Measurements from ENCODE around the gene SELE.

- TF ChIP-seq ARNTL (CRISPR knock-in tag; IDR thresholded peaks at IDR 0.05; ENCODE audit: borderline replicate concordance, low read depth) (no peak), ZFP30 (CRISPR knock-in tag; IDR thresholded peaks at IDR 0.05) (no peak), SNAI2 (CRISPR knock-in tag; IDR thresholded peaks at IDR 0.05) (no peak), CSDC2 (CRISPR knock-in tag; IDR thresholded peaks at IDR 0.05) (no peak), TSHZ2 (CRISPR knock-in tag; IDR thresholded peaks at IDR 0.05) (no peak), ESRRG (CRISPR knock-in tag; IDR thresholded peaks at IDR 0.05) (no peak), BACH2 (CRISPR knock-in tag; IDR thresholded peaks at IDR 0.05; ENCODE audit: borderline replicate concordance) (no peak), ZFP3 (CRISPR knock-in tag; IDR thresholded peaks at IDR 0.05) (no peak), CSRNP3 (CRISPR knock-in tag; IDR thresholded peaks at IDR 0.05) (no peak), PATZ1 (CRISPR knock-in tag; IDR thresholded peaks at IDR 0.05; ENCODE audit: borderline replicate concordance) (no peak), CREB5 (CRISPR knock-in tag; IDR thresholded peaks at IDR 0.05; ENCODE audit: low read depth) (no peak)
Observed at GRCh38 chr1:169731446-169731845, 2.4 kb downstream of the SELE start.
